Epithelial cell of umbilical artery (primary cell): Measurements from ENCODE around the gene CFAP53. TPM values are rescaled to one million over a fixed set of nuclear protein-coding genes. Genes with fewer than 3 reads are reported as not detected.

Source experiments
- total RNA-seq: library from RNA; depleted of rRNA; stranded (reverse); fragments of >200 nt; gene quantifications from 2 replicates; pipeline ENCODE4 v1.2.3, GENCODE V29; 2014

CFAP53 gene
- 0.30 and 0.32 TPM in 2 replicates for total RNA-seq

DNA sequence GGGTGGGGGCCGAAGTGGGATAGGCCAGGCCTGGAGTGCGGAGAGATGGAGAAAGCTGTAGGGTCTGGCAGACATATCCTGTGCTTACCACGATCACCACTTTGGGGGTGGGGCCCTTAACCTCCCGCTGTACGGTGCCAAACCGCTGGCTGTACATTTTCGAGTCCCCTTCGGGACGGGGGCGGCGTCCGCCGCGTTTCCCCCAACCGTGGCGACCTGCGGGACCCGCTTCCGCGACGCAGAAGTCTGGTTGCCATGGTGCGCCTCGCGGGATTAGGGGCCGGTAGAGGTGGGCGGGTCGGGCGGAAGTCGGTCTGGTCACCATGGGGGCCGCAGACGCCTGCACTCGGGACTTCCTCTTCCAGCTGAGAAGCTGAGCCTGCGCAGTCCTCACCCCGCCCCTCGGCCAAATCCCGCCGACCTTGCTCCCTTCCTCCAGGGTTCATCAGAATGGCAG lies at the start of gene CFAP53:
Gene CFAP53 (minus strand): TSS at position 248 of the 457 bp plus-strand sequence. CDS start 91 bp downstream, at position 157.

GRCh38 chr18:50287441-50288347 lies 21.4 kb upstream of the CFAP53 start, which contains the start of gene CXXC1:
Gene CXXC1, minus strand, starts transcription at chr18:50287692. Its CDS starts 103 bp downstream, at chr18:50287589.

DNA sequence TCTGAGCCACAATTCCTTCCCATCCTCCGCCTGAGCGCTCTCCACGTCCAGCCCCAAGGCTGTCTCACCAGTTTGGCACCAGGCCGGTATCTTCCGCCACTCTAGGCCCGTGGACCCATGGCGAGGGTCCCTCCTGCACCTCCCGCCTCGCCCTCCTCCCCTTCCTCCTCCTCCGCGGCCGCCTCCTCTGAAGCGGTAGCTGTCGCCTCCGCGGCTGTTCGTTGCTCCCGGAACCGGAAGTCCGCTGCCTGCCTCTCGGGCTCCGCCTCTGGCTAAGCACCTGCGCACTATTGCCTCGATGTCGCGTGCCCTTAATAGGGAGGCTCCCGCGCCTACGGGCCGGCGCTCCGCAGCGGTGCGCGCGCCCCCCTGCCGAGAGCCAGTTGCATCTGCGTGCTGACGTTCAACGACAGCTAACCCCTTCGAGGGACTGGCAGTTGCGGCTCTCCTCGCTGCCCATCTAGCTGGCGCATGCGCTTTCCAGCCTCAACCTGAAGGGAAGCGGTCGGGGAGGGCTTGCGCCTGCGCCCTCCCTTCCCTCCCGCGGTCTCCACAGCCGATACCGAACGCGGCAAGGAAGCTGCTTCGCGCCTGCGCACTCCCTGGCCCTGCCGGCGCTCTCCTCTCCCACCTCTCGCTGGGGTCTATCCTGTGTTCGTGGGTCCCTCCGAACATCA lies 15.1 kb upstream of the CFAP53 start, which contains the start of gene MBD1:
Gene MBD1 (minus strand): TSS at position 229 of the 677 bp plus-strand sequence. CDS start 1,531 bp downstream, outside the sequence.

DNA sequence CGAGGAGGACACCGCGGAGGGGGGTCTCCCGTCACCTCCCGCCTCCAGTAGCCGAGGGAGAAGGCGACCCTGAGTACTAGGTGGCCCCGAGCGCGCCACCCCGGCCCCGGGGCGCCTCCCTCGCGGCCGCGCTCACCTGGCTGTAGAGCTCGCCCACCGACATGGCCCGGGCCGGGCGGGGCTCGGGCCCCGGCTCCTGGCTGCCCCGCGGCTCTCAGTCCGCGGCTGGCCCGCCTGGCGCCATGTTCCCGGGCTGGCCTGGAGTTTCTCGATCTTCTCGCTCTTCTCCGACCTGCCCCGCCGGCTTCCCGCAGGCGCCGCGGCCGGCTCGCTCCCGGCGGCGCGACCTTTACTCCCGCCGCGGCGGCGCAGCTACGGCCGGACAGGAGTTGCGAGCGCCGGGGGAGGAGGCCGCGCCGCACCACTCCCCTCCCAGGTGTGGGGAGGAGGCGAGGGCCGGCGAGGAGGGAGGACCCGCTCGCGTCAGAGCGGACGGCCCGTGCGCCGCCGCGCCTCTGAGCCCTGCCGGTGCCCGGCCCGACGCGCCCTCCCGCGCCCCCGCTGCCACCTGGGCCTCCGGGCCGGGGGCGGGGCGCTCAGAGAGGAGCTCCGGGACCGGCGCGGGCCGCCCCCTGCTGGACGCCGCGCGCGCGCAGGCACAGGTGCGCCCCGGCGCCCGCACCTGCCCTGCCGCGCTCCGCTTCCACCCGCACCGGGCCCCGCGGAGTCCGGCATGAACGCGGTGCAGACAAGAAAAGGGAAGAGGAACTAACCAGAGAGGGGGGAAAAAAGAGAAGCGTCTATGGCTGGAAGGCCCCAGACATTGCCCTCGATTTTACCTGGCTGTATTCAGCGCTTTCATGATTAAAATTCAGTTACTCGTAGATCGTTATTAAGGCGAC lies 71.4 kb downstream of the CFAP53 start, which contains the start of gene MYO5B:
Gene MYO5B (minus strand): TSS at position 517 of the 902 bp plus-strand sequence. CDS start 354 bp downstream, at position 163.

Other genes starting within 250 kb of the CFAP53 start
- gene MYO5B, start 71.3 kb downstream of the CFAP53 start, total RNA-seq, result under 0.01 and 1.1 TPM in 2 replicates
- 55.9 TPM in 2 replicates for gene MBD1, start 15.0 kb upstream of the CFAP53 start, total RNA-seq
- 39.3 and 53.3 TPM in 2 replicates for gene CXXC1, start 21.2 kb upstream of the CFAP53 start, total RNA-seq
- gene SKA1, start 108.6 kb upstream of the CFAP53 start, total RNA-seq, result 14.6 and 20.2 TPM in 2 replicates